Aorta (tissue), 5 donors: Measurements from ENCODE around the gene MED13L. TPM values are rescaled to one million over a fixed set of nuclear protein-coding genes. Genes with fewer than 3 reads are reported as not detected.

Experiments used
- ATAC-seq: fragments of 200-7000 bp; cut with Tn5 transposase; one replicate; pipeline ENCODE4 v1.9.1; 2022; ENCODE audit warnings: moderate library complexity; ENCODE audit not compliant: low FRiP score
- DNase-seq, 2 donors: peaks; one replicate each; pipeline ENCODE4 v3.0.0-alpha.2; 2020
- H3K27ac ChIP-seq, 2 donors: one replicate each; pipeline ENCODE4 v1.5.1; 2013; ENCODE audit warnings: low read length in 2 of 2, mild to moderate bottlenecking in 2 of 2, moderate library complexity in 2 of 2, control low read depth in 1 of 2, inconsistent platforms in 1 of 2, low read depth in 1 of 2
- H3K27me3 ChIP-seq, 2 donors: one replicate each; pipeline ENCODE4 v1.6.1; 2013; ENCODE audit warnings: control low read depth in 1 of 2, low read length in 1 of 2, mild to moderate bottlenecking in 1 of 2, moderate library complexity in 1 of 2; ENCODE audit not compliant: insufficient read depth in 2 of 2, control insufficient read depth in 1 of 2
- H3K36me3 ChIP-seq, 2 donors: one replicate each; pipeline ENCODE4 v1.6.1; 2013; ENCODE audit warnings: control low read depth in 1 of 2, low read length in 1 of 2, mild to moderate bottlenecking in 1 of 2; ENCODE audit not compliant: insufficient read depth in 2 of 2, control insufficient read depth in 1 of 2
- H3K4me1 ChIP-seq, 2 donors: one replicate each; pipeline ENCODE4 v1.6.1; 2013; ENCODE audit warnings: low read length in 2 of 2, control low read depth in 1 of 2, mild to moderate bottlenecking in 1 of 2, moderate library complexity in 1 of 2; ENCODE audit not compliant: insufficient read depth in 2 of 2, control insufficient read depth in 1 of 2
- H3K4me3 ChIP-seq, 2 donors: one replicate each; pipeline ENCODE4 v1.5.1; 2013; ENCODE audit warnings: low read length in 2 of 2, control low read depth in 1 of 2, mild to moderate bottlenecking in 1 of 2
- H3K9me3 ChIP-seq: one replicate; pipeline ENCODE4 v1.6.1; 2013; ENCODE audit warnings: mild to moderate bottlenecking, low read length; ENCODE audit not compliant: control insufficient read depth
- WGBS, 2 donors: extraction: QIAGEN DNeasy Blood & Tissue Kit; methylation state at CpG; one replicate each; pipeline ENCODE4 v1.1.7; 2013; 5-methylcytosine and 5-hydroxymethylcytosine counted together
- intact Hi-C, 2 donors: fragments of 100-400 bp; cut with DNase I; formaldehyde crosslinking; loops; one replicate each; pipeline versions ENCODE4 v1.14.2 to v1.15.0; 2022
- polyA plus RNA-seq, 2 donors: library from polyadenylated mRNA; stranded (reverse); fragments of 200-250 nt; gene quantifications; one replicate each; pipeline ENCODE4 v1.2.3, GENCODE V29; 2013
- total RNA-seq, 2 donors: library from RNA; stranded (reverse); fragmentation: NEBNext Ultra II Directional; extraction: Animal tissue kit (Norgen Biotek cat#: 25700); gene quantifications; one replicate each; pipeline ENCODE4 v1.2.1, GENCODE V29; 2021
- donor health status: healthy with polysubstance abuse.
- donor health status: Bipolar disorder and iron deficiency.
- donor health status: DM: no; HTN: no; CAD: no.
- donor health status: DM: no; HTN: no; CAD: no.
- donor health status: DM: yes; HTN: yes; CAD: no.

Gene MED13L
- total and polyA plus RNA-seq, 4 donors, result 16.7 to 215 (median 114) TPM

GRCh38 chr12:116141110-116141832, 136.2 kb downstream of the MED13L start:
- H3K27me3 ChIP-seq, result no peaks in the 10 kb centered on the region
- ATAC-seq (no peak), DNase-seq (no peak)
- intact Hi-C loops, result loop anchor here (5.0 to 10.0 kb wide), 2 partner anchors 286 to 454 kb away; no protein-coding TSS in a partner anchor
- no peaks in the 10 kb centered on the region for H3K9me3 ChIP-seq
- H3K4me3 ChIP-seq, result no peak overlapping the region
- H3K36me3 ChIP-seq, result no peaks in the 10 kb centered on the region
- peaks cover 2 to 6% of the 10 kb centered on the region in 2 donors for H3K4me1 ChIP-seq
- no peak overlapping the region for H3K27ac ChIP-seq
- 77 to 78% methylated on average over 4 of the region's 4 CpGs for WGBS, 2 donors

- 49 to 54% methylated on average over 4 of the region's 4 CpGs for WGBS, 2 donors
- no peaks in the 10 kb centered on the region for H3K27me3 ChIP-seq
- peaks cover 3 to 6% of the 10 kb centered on the region in 2 donors for H3K4me1 ChIP-seq
- no peak for ATAC-seq
- intact Hi-C loops, result loop anchor here (5.0 to 10.0 kb wide), 2 partner anchors 287 to 454 kb away; no protein-coding TSS in a partner anchor
- H3K9me3 ChIP-seq, result no peaks in the 10 kb centered on the region
- no peaks in the 10 kb centered on the region for H3K36me3 ChIP-seq
- H3K4me3 ChIP-seq, result no peak overlapping the region
- H3K27ac ChIP-seq, result no peak overlapping the region
- no peak for DNase-seq
Observed at GRCh38 chr12:116140529-116140928, 137.0 kb downstream of the MED13L start.

- intact Hi-C loops, result no loop called here
- no peak overlapping the region for H3K27ac ChIP-seq
Observed at GRCh38 chr12:116138781-116139180, 138.7 kb downstream of the MED13L start.

GRCh38 chr12:116138364-116138763, 139.1 kb downstream of the MED13L start:
- Histone ChIP-seq H3K27ac (no peak overlapping the region), H3K4me1 (peaks cover 4 to 7% of the 10 kb centered on the region in 2 donors), H3K4me3 (no peak overlapping the region), H3K36me3 (no peaks in the 10 kb centered on the region), H3K9me3 (no peaks in the 10 kb centered on the region), H3K27me3 (no peaks in the 10 kb centered on the region)
- ATAC-seq (no peak), DNase-seq (no peak)
- intact Hi-C loops, result no loop called here
- 84 to 87% methylated on average over 2 of the region's 2 CpGs for WGBS, 2 donors

More at GRCh38 chr12:116138781-116139180, 138.7 kb downstream of the MED13L start:
- H3K27me3 ChIP-seq, result no peaks in the 10 kb centered on the region
- no peaks in the 10 kb centered on the region for H3K36me3 ChIP-seq
- peaks cover 1 to 7% of the 10 kb centered on the region in 2 donors for H3K4me1 ChIP-seq
- no peak overlapping the region for H3K4me3 ChIP-seq
- DNase-seq (no peak), ATAC-seq (no peak)
- H3K9me3 ChIP-seq, result no peaks in the 10 kb centered on the region

GRCh38 chr12:116137318-116137717, 140.2 kb downstream of the MED13L start:
- Histone ChIP-seq H3K9me3 (no peaks in the 10 kb centered on the region), H3K27ac (no peak overlapping the region), H3K4me1 (peaks cover 4 to 7% of the 10 kb centered on the region in 2 donors), H3K27me3 (no peaks in the 10 kb centered on the region), H3K4me3 (no peak overlapping the region), H3K36me3 (no peaks in the 10 kb centered on the region)
- WGBS, 2 donors, result 36 to 37% methylated on average over 2 of the region's 2 CpGs
- intact Hi-C loops, result no loop called here
- no peak for DNase-seq
- ATAC-seq, result no peak

GRCh38 chr12:116136340-116136739, 141.2 kb downstream of the MED13L start:
- H3K4me3 ChIP-seq, result no peak overlapping the region
- 27 to 46% methylated on average over 3 of the region's 3 CpGs for WGBS, 2 donors
- H3K27me3 ChIP-seq, result no peaks in the 10 kb centered on the region
- no peak overlapping the region for H3K27ac ChIP-seq
- H3K4me1 ChIP-seq, result peaks cover 4 to 7% of the 10 kb centered on the region in 2 donors
- no peak for DNase-seq
- ATAC-seq, result no peak
- intact Hi-C loops, result no loop called here
- no peaks in the 10 kb centered on the region for H3K36me3 ChIP-seq
- H3K9me3 ChIP-seq, result no peaks in the 10 kb centered on the region

GRCh38 chr12:116135209-116135930, 142.1 kb downstream of the MED13L start:
- Histone ChIP-seq H3K9me3 (no peaks in the 10 kb centered on the region), H3K4me3 (no peak overlapping the region), H3K27me3 (no peaks in the 10 kb centered on the region), H3K4me1 (peaks cover 4 to 12% of the 10 kb centered on the region in 2 donors), H3K27ac (no peak overlapping the region), H3K36me3 (no peaks in the 10 kb centered on the region)
- DNase-seq (no peak), ATAC-seq (no peak)
- intact Hi-C loops, result no loop called here
- WGBS, 2 donors, result 60 to 63% methylated on average over 3 of the region's 3 CpGs

- ATAC-seq, result no peak
- H3K27ac ChIP-seq, result no peak overlapping the region
- no peaks in the 10 kb centered on the region for H3K9me3 ChIP-seq
- H3K4me3 ChIP-seq, result no peak overlapping the region
- WGBS, 2 donors, result 10 to 15% methylated on average over 4 of the region's 4 CpGs
- no peaks in the 10 kb centered on the region for H3K36me3 ChIP-seq
- peaks cover 4 to 13% of the 10 kb centered on the region in 2 donors for H3K4me1 ChIP-seq
- intact Hi-C loops, result no loop called here
- no peak for DNase-seq
- no peaks in the 10 kb centered on the region for H3K27me3 ChIP-seq
Observed at GRCh38 chr12:116133636-116134214, 143.8 kb downstream of the MED13L start.
